ENCODE measurements around the gene XIST.

GRCh38 chrX:73832319-73832718, 20.2 kb downstream of the XIST start:
- no peak for TF ChIP-seq POLR2A (IDR thresholded peaks at IDR 0.05)
- TF ChIP-seq CTCF (IDR thresholded peaks at IDR 0.05 in 8 of 11, conservative IDR thresholded peaks at IDR 0.05 in 3 of 11) = no peak
- TF ChIP-seq POLR2AphosphoS5 (IDR thresholded peaks at IDR 0.05) = no peak
